NCI-H146 (cell line): ENCODE results near the gene SKAP1.

Source experiments
- DNase-seq: peaks from one replicate; lab custom pipeline; 2025; lab: John Stamatoyannopoulos, UW

SKAP1 gene

GRCh38 chr17:48175692-48176470 is 254.1 kb downstream of the SKAP1 start:
- DNase-seq: no peak

- DNase-seq: peak; percentile 39
Observed at GRCh38 chr17:48174833-48175523, 255.0 kb downstream of the SKAP1 start.

GRCh38 chr17:48173191-48173984 is 256.6 kb downstream of the SKAP1 start:
- DNase-seq: no peak

GRCh38 chr17:48169926-48170325 is 260.1 kb downstream of the SKAP1 start:
- no peak for DNase-seq

- DNase-seq: no peak
Observed at GRCh38 chr17:48163809-48164208, 266.2 kb downstream of the SKAP1 start.

- no peak for DNase-seq
Observed at GRCh38 chr17:48162946-48163506, 267.0 kb downstream of the SKAP1 start.

GRCh38 chr17:48162306-48162934 is 267.6 kb downstream of the SKAP1 start:
- DNase-seq: peak; percentile 16

GRCh38 chr17:48161127-48161905 is 268.7 kb downstream of the SKAP1 start:
- peak; percentile 29 for DNase-seq

GRCh38 chr17:48160177-48161081 is 269.6 kb downstream of the SKAP1 start:
- DNase-seq: peak; percentile 99

- DNase-seq: no peak
Observed at GRCh38 chr17:48159232-48159631, 270.8 kb downstream of the SKAP1 start.

GRCh38 chr17:48155889-48156611 is 274.0 kb downstream of the SKAP1 start:
- no peak for DNase-seq

- peak; percentile 82 for DNase-seq
Observed at GRCh38 chr17:48153691-48154358, 276.2 kb downstream of the SKAP1 start.

GRCh38 chr17:48152289-48152688 is 277.7 kb downstream of the SKAP1 start:
- DNase-seq: no peak

- DNase-seq: no peak
Observed at GRCh38 chr17:48151220-48151619, 278.8 kb downstream of the SKAP1 start.

GRCh38 chr17:48150597-48151001 is 279.4 kb downstream of the SKAP1 start:
- DNase-seq: no peak

- no peak for DNase-seq
Observed at GRCh38 chr17:48149787-48150463, 280.1 kb downstream of the SKAP1 start.

GRCh38 chr17:48148854-48149786 is 280.9 kb downstream of the SKAP1 start:
- DNase-seq: peak; percentile 97
